A549 (cell line): ENCODE results near the gene HEXB. TPM values are rescaled to one million over a fixed set of nuclear protein-coding genes. Genes with fewer than 3 reads are reported as not detected.

Experiments
- ATAC-seq, 2 experiments: fragments of 200-7000 bp in 1 of 2; fragments of >200 bp in 1 of 2; cut with Nextera tagmentation in 1 of 2; cut with Tn5 transposase in 1 of 2; 3 replicates each; pipeline versions ENCODE4 v1.8.0 to v1.9.1; 2018 to 2020; ENCODE audit warnings: mild to moderate bottlenecking in 1 of 2, moderate library complexity in 1 of 2
- CTCF ChIA-PET: fragments of 300-600 bp; sonication (Branson Sonifier 250); formaldehyde crosslinking; extraction: SDS; loops from one replicate; lab custom pipeline; 2021; ENCODE audit warnings: antibody characterized with exemption, inconsistent platforms; lab: Yijun Ruan, JAX
- POLR2A ChIA-PET: fragments of 350-600 bp; formaldehyde crosslinking; extraction: SDS; loops from one replicate; lab custom pipeline; 2021; ENCODE audit warnings: antibody characterized with exemption, inconsistent platforms; lab: Yijun Ruan, JAX
- DNase-seq, 2 experiments: peaks; one replicate each; pipeline versions ENCODE4 v3.0.0 to v3.0.0-alpha.2; 2011 to 2016; ENCODE audit warnings: low read depth in 1 of 2, low spot score in 1 of 2
- FAIRE-seq: peaks from 2 replicates; lab custom pipeline; 2011; peaks lifted over from hg19 to GRCh38; lab: Jason Lieb, UNC
- H3K27ac ChIP-seq, 2 experiments: fragments of >200 bp; sonication (Bioruptor Twin); formaldehyde crosslinking; 3 replicates each; pipeline ENCODE4 v1.5.1; 2016 to 2017
- H3K4me1 ChIP-seq: fragments of >200 bp; sonication (Bioruptor Twin); formaldehyde crosslinking; 3 replicates; pipeline ENCODE4 v1.6.1; 2016
- H3K4me2 ChIP-seq: fragments of >200 bp; sonication (Bioruptor Twin); formaldehyde crosslinking; 3 replicates; pipeline ENCODE4 v1.6.1; 2016
- H3K4me3 ChIP-seq: fragments of >200 bp; sonication (Bioruptor Twin); formaldehyde crosslinking; 3 replicates; pipeline ENCODE4 v1.5.1; 2016
- H3K9me3 ChIP-seq: fragments of >200 bp; sonication (Bioruptor Twin); formaldehyde crosslinking; 3 replicates; pipeline ENCODE4 v1.6.1; 2016
- ATOH8 ChIP-seq: fragments of 250-450 bp; sonication (Bioruptor Pico); IDR thresholded peaks from 2 replicates; pipeline ENCODE4 v1.5.0; 2020; ENCODE audit warnings: low read depth, mild to moderate bottlenecking, moderate library complexity
- BHLHE40 ChIP-seq: IDR thresholded peaks from 2 replicates; pipeline ENCODE4 v1.6.1; 2012; ENCODE audit warnings: low read depth, low read length, inconsistent platforms
- CBX8 ChIP-seq: fragments of 200-600 bp; sonication (generic); IDR thresholded peaks from 2 replicates; pipeline ENCODE4 v1.6.1; 2016
- CEBPB ChIP-seq, 2 experiments: fragments of >200 bp in 1 of 2; sonication (Bioruptor Twin) in 1 of 2; formaldehyde crosslinking in 1 of 2; IDR thresholded peaks; 2 replicates each; pipeline ENCODE4 v1.6.1; 2012 to 2016
- CHD2 ChIP-seq: fragments of 150-350 bp; IDR thresholded peaks from 2 replicates; pipeline ENCODE4 v1.6.1; 2014; ENCODE audit warnings: low read length; ENCODE audit not compliant: partially characterized antibody
- CHD4 ChIP-seq: fragments of 200-600 bp; sonication (generic); IDR thresholded peaks from 2 replicates; pipeline ENCODE4 v1.6.1; 2016; ENCODE audit warnings: antibody characterized with exemption, mild to moderate bottlenecking, borderline replicate concordance
- ELK1 ChIP-seq: fragments of 150-350 bp; IDR thresholded peaks from 2 replicates; pipeline ENCODE4 v1.6.1; 2014; ENCODE audit warnings: low read depth, mild to moderate bottlenecking, low read length
- FOSB ChIP-seq: fragments of 250-450 bp; sonication (Bioruptor Pico); IDR thresholded peaks from 2 replicates; pipeline ENCODE4 v1.5.0; 2020; ENCODE audit warnings: mild to moderate bottlenecking, moderate library complexity
- GATA3 ChIP-seq: IDR thresholded peaks from 2 replicates; pipeline ENCODE4 v1.6.1; 2012; ENCODE audit warnings: borderline replicate concordance
- HDAC2 ChIP-seq: fragments of 200-600 bp; sonication (generic); IDR thresholded peaks from 2 replicates; pipeline ENCODE4 v1.6.1; 2016
- HMGXB4 ChIP-seq: fragments of 250-450 bp; sonication (Bioruptor Pico); IDR thresholded peaks from 2 replicates; pipeline ENCODE4 v1.5.0; 2021; ENCODE audit warnings: mild to moderate bottlenecking, moderate library complexity, borderline replicate concordance
- HOXB5 ChIP-seq: fragments of 250-450 bp; sonication (Bioruptor Pico); IDR thresholded peaks from 2 replicates; pipeline ENCODE4 v1.5.0; 2020; ENCODE audit warnings: mild to moderate bottlenecking, moderate library complexity
- JUN ChIP-seq, 2 experiments: fragments of >200 bp; sonication (Bioruptor Twin); formaldehyde crosslinking; IDR thresholded peaks; 2 replicates in 1 of 2; 3 replicates in 1 of 2; pipeline ENCODE4 v1.6.1; 2016 to 2017
- JUNB ChIP-seq: fragments of >200 bp; sonication (Bioruptor Twin); formaldehyde crosslinking; IDR thresholded peaks from 2 replicates; pipeline ENCODE4 v1.6.1; 2016
- KDM5A ChIP-seq: fragments of 200-600 bp; sonication (generic); IDR thresholded peaks from 2 replicates; pipeline ENCODE4 v1.6.1; 2016; ENCODE audit warnings: antibody characterized with exemption, mild to moderate bottlenecking
- MAFK ChIP-seq: fragments of 450-650 bp; IDR thresholded peaks from 2 replicates; pipeline ENCODE4 v1.6.1; 2014; ENCODE audit not compliant: partially characterized antibody
- MAX ChIP-seq: IDR thresholded peaks from 2 replicates; pipeline ENCODE4 v1.6.1; 2012
- MAZ ChIP-seq: fragments of 150-350 bp; IDR thresholded peaks from 2 replicates; pipeline ENCODE4 v1.6.1; 2014; ENCODE audit warnings: antibody characterized with exemption, low read depth, low read length, borderline replicate concordance
- NFE2L2 ChIP-seq: fragments of 150-350 bp; conservative IDR thresholded peaks from 2 replicates; pipeline ENCODE4 v1.6.1; 2014; ENCODE audit warnings: low read length
- NPAS2 ChIP-seq: fragments of 250-450 bp; sonication (Bioruptor Pico); IDR thresholded peaks from 2 replicates; pipeline ENCODE4 v1.8.0; 2022; ENCODE audit warnings: mild to moderate bottlenecking, moderate library complexity, borderline replicate concordance
- NR3C1 ChIP-seq: fragments of >200 bp; sonication (Bioruptor Twin); formaldehyde crosslinking; IDR thresholded peaks from 3 replicates; pipeline ENCODE4 v1.6.1; 2017
- PHF8 ChIP-seq: fragments of 200-600 bp; sonication (generic); IDR thresholded peaks from 2 replicates; pipeline ENCODE4 v1.6.1; 2016; ENCODE audit warnings: low read depth, mild to moderate bottlenecking, antibody characterized with exemption, moderate library complexity, borderline replicate concordance
- POLR2AphosphoS2 ChIP-seq: conservative IDR thresholded peaks from 2 replicates; pipeline ENCODE4 v1.6.1; 2012; ENCODE audit warnings: low read length, improper control_type of control experiment, inconsistent platforms
- RCOR1 ChIP-seq: fragments of 150-350 bp; IDR thresholded peaks from 2 replicates; pipeline ENCODE4 v1.6.1; 2014; ENCODE audit warnings: antibody characterized with exemption, low read length, low read depth
- SREBF2 ChIP-seq: fragments of 450-650 bp; IDR thresholded peaks from 2 replicates; pipeline ENCODE4 v1.6.1; 2014; ENCODE audit warnings: mild to moderate bottlenecking, moderate library complexity
- TP53 ChIP-seq: fragments of 250-450 bp; sonication (Bioruptor Pico); IDR thresholded peaks from 2 replicates; pipeline ENCODE4 v1.5.0; 2021; ENCODE audit warnings: mild to moderate bottlenecking, moderate library complexity
- ZFP36 ChIP-seq: fragments of 450-650 bp; IDR thresholded peaks from 2 replicates; pipeline ENCODE4 v1.6.1; 2014; ENCODE audit warnings: borderline replicate concordance; ENCODE audit not compliant: partially characterized antibody
- ZNF302 ChIP-seq: fragments of 250-450 bp; sonication (Bioruptor Pico); IDR thresholded peaks from 2 replicates; pipeline ENCODE4 v1.9.0; 2021; ENCODE audit warnings: inconsistent platforms, mild to moderate bottlenecking, moderate library complexity
- ZSCAN20 ChIP-seq: fragments of 250-450 bp; sonication (Bioruptor Pico); IDR thresholded peaks from 2 replicates; pipeline ENCODE4 v1.8.0; 2022; ENCODE audit warnings: mild to moderate bottlenecking, moderate library complexity
- WGBS: methylation state at CpG from one replicate; pipeline ENCODE4 v1.1.6; 2017; ENCODE audit errors: missing lambda C conversion rate; 5-methylcytosine and 5-hydroxymethylcytosine counted together
- polyA plus RNA-seq, 4 experiments: library from polyadenylated mRNA; depleted of rRNA in 3 of 4; stranded (reverse); fragments of >200 nt; fragmentation: RNase III in 1 of 4; extraction: RNeasy Plus Mini Kit Qiagen cat#74134 plus additional on column Dnase treatment in 1 of 4; gene quantifications; 2 replicates in 3 of 4; 3 replicates in 1 of 4; pipeline ENCODE4 v1.2.3, GENCODE V29; 2011 to 2017

Gene HEXB
- polyA plus RNA-seq, 2 of the 4 experiments (the other 2 are of a cell fraction): 83.5 to 153 TPM

GRCh38 chr5:74660873-74661272, 24.2 kb upstream of the HEXB start:
- 58% methylated on average over 5 of the region's 5 CpGs for WGBS
- ChIA-PET CTCF (interaction anchor here (1.2 to 3.8 kb wide), 4 partner anchors 11 to 1150 kb away, joined by 3 to 22 read pairs (median 12); no protein-coding TSS in a partner anchor), POLR2A (no interaction called here)
- Histone ChIP-seq H3K4me3 (no peak overlapping the region), H3K27ac (no peak overlapping the region), H3K4me2 (no peak overlapping the region), H3K4me1 (no peaks in the 10 kb centered on the region), H3K9me3 (no peaks in the 10 kb centered on the region)
- no peak for TF ChIP-seq FOSB (CRISPR knock-in tag)
- no peak for TF ChIP-seq CHD4
- TF ChIP-seq SREBF2: no peak
- TF ChIP-seq JUNB: no peak
- no peak for FAIRE-seq
- no peak for DNase-seq
- ATAC-seq: no peak

- CTCF ChIA-PET: interaction anchor here (1.1 to 2.0 kb wide), 3 partner anchors 12 to 255 kb away, joined by 4 to 10 read pairs (median 5); no protein-coding TSS in a partner anchor
- ATAC-seq (no peak), FAIRE-seq (no peak), DNase-seq (no peak)
- no peak overlapping the region for H3K4me3 ChIP-seq
- POLR2A ChIA-PET: no interaction called here
- no peaks in the 10 kb centered on the region for H3K9me3 ChIP-seq
- no peak overlapping the region for H3K4me2 ChIP-seq
- no peak overlapping the region for H3K27ac ChIP-seq
- TF ChIP-seq MAZ: no peak
- TF ChIP-seq MAX: no peak
- TF ChIP-seq RCOR1: no peak
- TF ChIP-seq NFE2L2: no peak
- TF ChIP-seq GATA3: no peak
- TF ChIP-seq TP53: no peak
- TF ChIP-seq ELK1: no peak
- TF ChIP-seq HDAC2: no peak
- TF ChIP-seq CHD4: no peak
- TF ChIP-seq CEBPB (IDR thresholded peaks at IDR 0.05): no peak
- no peak for TF ChIP-seq MAFK
- no peak for TF ChIP-seq JUN (IDR thresholded peaks at IDR 0.05)
- TF ChIP-seq JUNB: no peak
- TF ChIP-seq KDM5A: no peak
- no peak for TF ChIP-seq CBX8
- H3K4me1 ChIP-seq: no peaks in the 10 kb centered on the region
- WGBS: 61% methylated on average over 5 of the region's 5 CpGs
Observed at GRCh38 chr5:74664551-74664950, 20.5 kb upstream of the HEXB start.

- FAIRE-seq (no peak), ATAC-seq (no peak), DNase-seq (no peak)
- Histone ChIP-seq H3K4me3 (no peak overlapping the region), H3K4me2 (no peak overlapping the region), H3K9me3 (no peaks in the 10 kb centered on the region), H3K27ac (no peak overlapping the region), H3K4me1 (no peaks in the 10 kb centered on the region)
- no peak for TF ChIP-seq NPAS2 (CRISPR knock-in tag)
- peak in 1 of 2 experiments; percentile 37; a peak in 1 of 4 replicates for TF ChIP-seq CEBPB (IDR thresholded peaks at IDR 0.05)
- POLR2A ChIA-PET: no interaction called here
- 31% methylated on average over 2 of the region's 2 CpGs for WGBS
- CTCF ChIA-PET: interaction anchor here (1.1 to 2.0 kb wide), 4 partner anchors 11 to 254 kb away, joined by 3 to 10 read pairs (median 4); no protein-coding TSS in a partner anchor
Observed at GRCh38 chr5:74665273-74665672, 19.8 kb upstream of the HEXB start.

- ChIA-PET POLR2A (no interaction called here), CTCF (interaction anchor here (1.1 to 1.2 kb wide), 2 partner anchors 95 to 253 kb away, joined by 3 to 4 read pairs; no protein-coding TSS in a partner anchor)
- no peak for DNase-seq
- Histone ChIP-seq H3K4me1 (no peaks in the 10 kb centered on the region), H3K4me3 (no peak overlapping the region), H3K9me3 (no peaks in the 10 kb centered on the region), H3K4me2 (no peak overlapping the region), H3K27ac (no peak overlapping the region)
- 37% methylated on average over 1 of the region's 1 CpG for WGBS
- no peak for ATAC-seq
- FAIRE-seq: no peak
- no peak for TF ChIP-seq CHD2
- no peak for TF ChIP-seq ATOH8 (CRISPR knock-in tag)
- no peak for TF ChIP-seq PHF8
- no peak for TF ChIP-seq HMGXB4
- no peak for TF ChIP-seq ZFP36
- TF ChIP-seq NPAS2 (CRISPR knock-in tag): no peak
- no peak for TF ChIP-seq ZNF302
- TF ChIP-seq FOSB (CRISPR knock-in tag): no peak
- no peak for TF ChIP-seq CBX8
- no peak for TF ChIP-seq KDM5A
- no peak for TF ChIP-seq POLR2AphosphoS2
- no peak for TF ChIP-seq BHLHE40
- no peak for TF ChIP-seq HOXB5 (CRISPR knock-in tag)
- no peak for TF ChIP-seq TP53
- TF ChIP-seq CEBPB (IDR thresholded peaks at IDR 0.05): no peak
- TF ChIP-seq NR3C1: no peak
- TF ChIP-seq ZSCAN20: no peak
Observed at GRCh38 chr5:74665816-74666215, 19.2 kb upstream of the HEXB start.
